Measurements from ENCODE around the gene PHACTR1. TPM values are rescaled to one million over a fixed set of nuclear protein-coding genes. Genes with fewer than 3 reads are reported as not detected.

The PHACTR1 gene
- 4.1 and 4.6 TPM in 2 replicates for total RNA-seq

DNA sequence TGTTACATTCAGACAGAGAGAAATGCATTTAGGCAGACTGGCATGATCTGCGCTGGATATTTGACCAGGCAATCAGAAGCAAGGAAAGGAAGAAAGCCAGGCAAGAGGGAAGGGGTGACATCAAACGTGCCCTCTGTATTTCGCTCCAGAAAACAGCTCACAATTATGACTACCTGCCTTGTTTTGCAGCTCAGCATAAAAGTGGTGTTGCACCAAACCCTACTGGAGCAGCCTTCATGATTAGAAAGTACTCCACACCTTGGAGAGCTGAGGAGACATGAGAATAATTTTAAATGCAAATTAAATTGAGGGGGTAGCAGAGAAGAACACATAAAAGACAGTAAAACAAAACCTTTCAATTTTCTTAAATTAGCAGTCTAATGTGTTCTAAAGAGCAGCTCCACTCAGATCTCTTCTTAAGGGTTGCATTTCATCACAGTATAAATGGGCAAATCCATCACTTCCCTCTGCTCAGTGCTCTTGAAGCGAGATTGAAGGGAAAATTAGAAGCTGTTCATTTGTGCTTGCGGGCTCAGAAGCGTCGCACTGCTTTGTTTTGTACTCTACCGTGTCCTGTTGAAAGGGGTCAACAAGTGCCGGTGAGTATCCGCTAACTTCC lies at the start of gene PHACTR1:
TSS of gene PHACTR1 (plus strand) at position 470 of the 619 bp plus-strand sequence.

GRCh38 chr6:13328076-13328874 lies 611.7 kb downstream of the PHACTR1 start, which contains the start of gene TBC1D7:
TBC1D7 (minus strand) TSS chr6:13328537; CDS start chr6:13326898, 1,639 bp downstream.

Data from endothelial cell of coronary artery (primary cell).